OCI-LY3 (cell line): ENCODE data around the gene LYRM9.

Experiments
- EZH2phosphoT487 ChIP-seq: fragments of 200-600 bp; shearing (Covaris generic); IDR thresholded peaks from 2 replicates; pipeline ENCODE4 v1.6.1; 2018; ENCODE audit warnings: antibody characterized with exemption, mixed run types, low read depth
- TF ChIP-seq, protein P1 (sequence below): fragments of 200-600, 300-600 bp; sonication (generic); IDR thresholded peaks from 2 replicates; pipeline ENCODE4 v1.5.1; 2014; ENCODE audit warnings: antibody characterized with exemption, low read length, low read depth

- TF ChIP-seq, protein P1, sequence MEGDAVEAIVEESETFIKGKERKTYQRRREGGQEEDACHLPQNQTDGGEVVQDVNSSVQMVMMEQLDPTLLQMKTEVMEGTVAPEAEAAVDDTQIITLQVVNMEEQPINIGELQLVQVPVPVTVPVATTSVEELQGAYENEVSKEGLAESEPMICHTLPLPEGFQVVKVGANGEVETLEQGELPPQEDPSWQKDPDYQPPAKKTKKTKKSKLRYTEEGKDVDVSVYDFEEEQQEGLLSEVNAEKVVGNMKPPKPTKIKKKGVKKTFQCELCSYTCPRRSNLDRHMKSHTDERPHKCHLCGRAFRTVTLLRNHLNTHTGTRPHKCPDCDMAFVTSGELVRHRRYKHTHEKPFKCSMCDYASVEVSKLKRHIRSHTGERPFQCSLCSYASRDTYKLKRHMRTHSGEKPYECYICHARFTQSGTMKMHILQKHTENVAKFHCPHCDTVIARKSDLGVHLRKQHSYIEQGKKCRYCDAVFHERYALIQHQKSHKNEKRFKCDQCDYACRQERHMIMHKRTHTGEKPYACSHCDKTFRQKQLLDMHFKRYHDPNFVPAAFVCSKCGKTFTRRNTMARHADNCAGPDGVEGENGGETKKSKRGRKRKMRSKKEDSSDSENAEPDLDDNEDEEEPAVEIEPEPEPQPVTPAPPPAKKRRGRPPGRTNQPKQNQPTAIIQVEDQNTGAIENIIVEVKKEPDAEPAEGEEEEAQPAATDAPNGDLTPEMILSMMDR: no peak
- TF ChIP-seq EZH2phosphoT487: no peak
Observed at GRCh38 chr17:27940503-27941428, 47.6 kb upstream of the LYRM9 start.
